GM12878 (cell line): ENCODE measurements around the gene SMARCE1. TPM values are rescaled to one million over a fixed set of nuclear protein-coding genes. Genes with fewer than 3 reads are reported as not detected.

Experiments used
- BCL3 ChIP-seq: IDR thresholded peaks from 2 replicates; pipeline ENCODE4 v1.6.1; 2011; ENCODE audit warnings: borderline replicate concordance, low read depth, mild to moderate bottlenecking, moderate library complexity, low read length; ENCODE audit not compliant: insufficient read depth, poor library complexity, severe bottlenecking
- BCLAF1 ChIP-seq: fragments of 450-650 bp; IDR thresholded peaks from 2 replicates; pipeline ENCODE4 v1.6.1; 2017; ENCODE audit warnings: antibody characterized with exemption, mild to moderate bottlenecking, moderate library complexity
- EZH2 ChIP-seq: IDR thresholded peaks from 2 replicates; pipeline ENCODE4 v1.6.1; 2012; ENCODE audit warnings: low read depth, mild to moderate bottlenecking, control low read depth, inconsistent platforms, low read length, borderline replicate concordance; ENCODE audit not compliant: control insufficient read depth
- FOXK2 ChIP-seq: fragments of 450-650 bp; IDR thresholded peaks from 2 replicates; pipeline ENCODE4 v1.6.1; 2017; ENCODE audit warnings: mild to moderate bottlenecking, moderate library complexity
- FOXM1 ChIP-seq: IDR thresholded peaks from 2 replicates; pipeline ENCODE4 v1.6.1; 2012; ENCODE audit warnings: low read depth, mild to moderate bottlenecking, inconsistent platforms, low read length, moderate library complexity
- GABPA ChIP-seq: IDR thresholded peaks from 2 replicates; pipeline ENCODE4 v1.6.1; 2014; ENCODE audit warnings: antibody characterized with exemption, low read depth, mild to moderate bottlenecking, inconsistent platforms
- HDAC2 ChIP-seq: fragments of 200-600 bp; sonication (generic); IDR thresholded peaks from 2 replicates; pipeline ENCODE4 v1.6.1; 2017
- JUNB ChIP-seq: IDR thresholded peaks from 2 replicates; pipeline ENCODE4 v1.6.1; 2016; ENCODE audit warnings: antibody characterized with exemption, mild to moderate bottlenecking
- JUND ChIP-seq: IDR thresholded peaks from 2 replicates; pipeline ENCODE4 v1.6.1; 2012; ENCODE audit warnings: low read depth, mild to moderate bottlenecking, low read length, improper control_type of control experiment, moderate library complexity
- MYC ChIP-seq: IDR thresholded peaks from 2 replicates; pipeline ENCODE4 v1.6.1; 2011; ENCODE audit warnings: mild to moderate bottlenecking, low read length, moderate library complexity, inconsistent platforms; ENCODE audit not compliant: insufficient read depth, insufficient replicate concordance, insufficient read length, severe bottlenecking
- NR2F1 ChIP-seq: fragments of 450-650 bp; conservative IDR thresholded peaks from 2 replicates; pipeline ENCODE4 v1.6.1; 2017; ENCODE audit warnings: mild to moderate bottlenecking
- PKNOX1 ChIP-seq: fragments of 450-650 bp; IDR thresholded peaks from 2 replicates; pipeline ENCODE4 v1.6.1; 2016; ENCODE audit warnings: mild to moderate bottlenecking
- SMARCA5 ChIP-seq: fragments of 450-650 bp; IDR thresholded peaks from 2 replicates; pipeline ENCODE4 v1.6.1; 2017; ENCODE audit warnings: mild to moderate bottlenecking
- SP1 ChIP-seq: IDR thresholded peaks from one replicate; pipeline ENCODE4 v1.6.1; 2011; ENCODE audit warnings: low read depth, low read length
- SUPT20H ChIP-seq: IDR thresholded peaks from 2 replicates; pipeline ENCODE4 v1.6.1; 2011; ENCODE audit warnings: low read depth, mild to moderate bottlenecking, low read length, moderate library complexity, borderline replicate concordance; ENCODE audit not compliant: control insufficient read depth
- TCF7 ChIP-seq: IDR thresholded peaks from 2 replicates; pipeline ENCODE4 v1.6.1; 2014; ENCODE audit warnings: antibody characterized with exemption, borderline replicate concordance
- ZNF24 ChIP-seq: fragments of 450-650 bp; IDR thresholded peaks from 2 replicates; pipeline ENCODE4 v1.6.1; 2017; ENCODE audit warnings: antibody characterized with exemption, mild to moderate bottlenecking
- ZNF274 ChIP-seq: IDR thresholded peaks from one replicate; pipeline ENCODE4 v1.8.0; 2011; ENCODE audit not compliant: insufficient read length, insufficient read depth
- ZZZ3 ChIP-seq: IDR thresholded peaks from 2 replicates; pipeline ENCODE4 v1.6.1; 2011; ENCODE audit warnings: low read depth; ENCODE audit not compliant: control insufficient read depth, insufficient read length
- polyA plus RNA-seq, 11 experiments: library from polyadenylated mRNA; depleted of rRNA in 4 of 11; unstranded in 6 of 11; stranded (reverse) in 5 of 11; fragments of >200 nt; fragmentation: Nextera tagmentation in 4 of 11; fragmentation: Illumina TruSeq in 1 of 11; extraction: Ambion mirVana in 4 of 11; extraction: Trizol in 1 of 11; gene quantifications; 1 replicate in 1 of 11; 2 replicates in 10 of 11; pipeline versions ENCODE4 v1.2.1 to v1.2.3, GENCODE V29; 2011 to 2016; ENCODE audit warnings: inconsistent platforms in 2 of 11, missing spikeins in 2 of 11, low read depth in 1 of 11
- total RNA-seq, 4 experiments: library from RNA; depleted of rRNA in 3 of 4; stranded (reverse); fragments of >200 nt in 3 of 4; fragmentation: Illumina TruSeq in 1 of 4; extraction: Trizol in 1 of 4; gene quantifications; 2 replicates each; pipeline versions ENCODE4 v1.2.1 to v1.2.3, GENCODE V29; 2013 to 2021
- TF ChIP-seq, protein P1 (sequence below): fragments of 450-650 bp; IDR thresholded peaks from 2 replicates; pipeline ENCODE4 v1.6.1; 2018; ENCODE audit warnings: mild to moderate bottlenecking, low read depth, moderate library complexity; ENCODE audit not compliant: partially characterized antibody
- TF ChIP-seq, protein P2 (sequence below): IDR thresholded peaks from 2 replicates; pipeline ENCODE4 v1.6.1; 2011; ENCODE audit warnings: low read depth, low read length, improper control_type of control experiment, borderline replicate concordance

Gene SMARCE1
- total and polyA plus RNA-seq, 10 of the 15 experiments (the other 5 are each of a cell fraction or from before 2014, with no cell fraction given) = 87.9 to 191 (median 132) TPM

GRCh38 chr17:40577611-40578065, 70.0 kb downstream of the SMARCE1 start (continued):
- peak; percentile 75 for TF ChIP-seq BCL3
- no peak for TF ChIP-seq EZH2
- TF ChIP-seq SMARCA5 = no peak
- no peak for TF ChIP-seq ZNF274
- TF ChIP-seq FOXM1 = peak; percentile 94
- peak; percentile 48; the same call in 1 of the 2 replicates for TF ChIP-seq GABPA
- TF ChIP-seq FOXK2 = no peak
- no peak for TF ChIP-seq MYC
- TF ChIP-seq, protein P1, sequence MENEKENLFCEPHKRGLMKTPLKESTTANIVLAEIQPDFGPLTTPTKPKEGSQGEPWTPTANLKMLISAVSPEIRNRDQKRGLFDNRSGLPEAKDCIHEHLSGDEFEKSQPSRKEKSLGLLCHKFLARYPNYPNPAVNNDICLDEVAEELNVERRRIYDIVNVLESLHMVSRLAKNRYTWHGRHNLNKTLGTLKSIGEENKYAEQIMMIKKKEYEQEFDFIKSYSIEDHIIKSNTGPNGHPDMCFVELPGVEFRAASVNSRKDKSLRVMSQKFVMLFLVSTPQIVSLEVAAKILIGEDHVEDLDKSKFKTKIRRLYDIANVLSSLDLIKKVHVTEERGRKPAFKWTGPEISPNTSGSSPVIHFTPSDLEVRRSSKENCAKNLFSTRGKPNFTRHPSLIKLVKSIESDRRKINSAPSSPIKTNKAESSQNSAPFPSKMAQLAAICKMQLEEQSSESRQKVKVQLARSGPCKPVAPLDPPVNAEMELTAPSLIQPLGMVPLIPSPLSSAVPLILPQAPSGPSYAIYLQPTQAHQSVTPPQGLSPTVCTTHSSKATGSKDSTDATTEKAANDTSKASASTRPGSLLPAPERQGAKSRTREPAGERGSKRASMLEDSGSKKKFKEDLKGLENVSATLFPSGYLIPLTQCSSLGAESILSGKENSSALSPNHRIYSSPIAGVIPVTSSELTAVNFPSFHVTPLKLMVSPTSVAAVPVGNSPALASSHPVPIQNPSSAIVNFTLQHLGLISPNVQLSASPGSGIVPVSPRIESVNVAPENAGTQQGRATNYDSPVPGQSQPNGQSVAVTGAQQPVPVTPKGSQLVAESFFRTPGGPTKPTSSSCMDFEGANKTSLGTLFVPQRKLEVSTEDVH = peak; percentile 69
- no peak for TF ChIP-seq HDAC2
- no peak for TF ChIP-seq ZZZ3
- TF ChIP-seq, protein P2, sequence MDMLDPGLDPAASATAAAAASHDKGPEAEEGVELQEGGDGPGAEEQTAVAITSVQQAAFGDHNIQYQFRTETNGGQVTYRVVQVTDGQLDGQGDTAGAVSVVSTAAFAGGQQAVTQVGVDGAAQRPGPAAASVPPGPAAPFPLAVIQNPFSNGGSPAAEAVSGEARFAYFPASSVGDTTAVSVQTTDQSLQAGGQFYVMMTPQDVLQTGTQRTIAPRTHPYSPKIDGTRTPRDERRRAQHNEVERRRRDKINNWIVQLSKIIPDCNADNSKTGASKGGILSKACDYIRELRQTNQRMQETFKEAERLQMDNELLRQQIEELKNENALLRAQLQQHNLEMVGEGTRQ = no peak
- no peak for TF ChIP-seq ZNF24
- 0 out of 2 replicates have a peak, but pooled peaks have one; percentile 13 for TF ChIP-seq PKNOX1
- peak; percentile 73 for TF ChIP-seq JUNB
- TF ChIP-seq SUPT20H = no peak
- TF ChIP-seq TCF7 = no peak
- no peak for TF ChIP-seq BCLAF1
- TF ChIP-seq JUND = peak; percentile 48; the same call in 1 of the 2 replicates
- TF ChIP-seq SP1 = peak; percentile 71
- peak; percentile 75 for TF ChIP-seq NR2F1
